GM12872 (cell line): Measurements from ENCODE around the gene MT1HL1.

Experiments used
- TF ChIP-seq, protein P1 (sequence below): IDR thresholded peaks from 3 replicates; pipeline ENCODE4 v1.5.1; 2011; ENCODE audit warnings: low read depth, mild to moderate bottlenecking, low read length, moderate library complexity; ENCODE audit not compliant: insufficient read depth

The MT1HL1 gene

GRCh38 chr1:236975461-236975860 is 28.8 kb downstream of the MT1HL1 start:
- TF ChIP-seq, protein P1, sequence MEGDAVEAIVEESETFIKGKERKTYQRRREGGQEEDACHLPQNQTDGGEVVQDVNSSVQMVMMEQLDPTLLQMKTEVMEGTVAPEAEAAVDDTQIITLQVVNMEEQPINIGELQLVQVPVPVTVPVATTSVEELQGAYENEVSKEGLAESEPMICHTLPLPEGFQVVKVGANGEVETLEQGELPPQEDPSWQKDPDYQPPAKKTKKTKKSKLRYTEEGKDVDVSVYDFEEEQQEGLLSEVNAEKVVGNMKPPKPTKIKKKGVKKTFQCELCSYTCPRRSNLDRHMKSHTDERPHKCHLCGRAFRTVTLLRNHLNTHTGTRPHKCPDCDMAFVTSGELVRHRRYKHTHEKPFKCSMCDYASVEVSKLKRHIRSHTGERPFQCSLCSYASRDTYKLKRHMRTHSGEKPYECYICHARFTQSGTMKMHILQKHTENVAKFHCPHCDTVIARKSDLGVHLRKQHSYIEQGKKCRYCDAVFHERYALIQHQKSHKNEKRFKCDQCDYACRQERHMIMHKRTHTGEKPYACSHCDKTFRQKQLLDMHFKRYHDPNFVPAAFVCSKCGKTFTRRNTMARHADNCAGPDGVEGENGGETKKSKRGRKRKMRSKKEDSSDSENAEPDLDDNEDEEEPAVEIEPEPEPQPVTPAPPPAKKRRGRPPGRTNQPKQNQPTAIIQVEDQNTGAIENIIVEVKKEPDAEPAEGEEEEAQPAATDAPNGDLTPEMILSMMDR = no peak

- TF ChIP-seq, protein P1 = no peak
Observed at GRCh38 chr1:236966636-236967035, 37.6 kb downstream of the MT1HL1 start.

DNA sequence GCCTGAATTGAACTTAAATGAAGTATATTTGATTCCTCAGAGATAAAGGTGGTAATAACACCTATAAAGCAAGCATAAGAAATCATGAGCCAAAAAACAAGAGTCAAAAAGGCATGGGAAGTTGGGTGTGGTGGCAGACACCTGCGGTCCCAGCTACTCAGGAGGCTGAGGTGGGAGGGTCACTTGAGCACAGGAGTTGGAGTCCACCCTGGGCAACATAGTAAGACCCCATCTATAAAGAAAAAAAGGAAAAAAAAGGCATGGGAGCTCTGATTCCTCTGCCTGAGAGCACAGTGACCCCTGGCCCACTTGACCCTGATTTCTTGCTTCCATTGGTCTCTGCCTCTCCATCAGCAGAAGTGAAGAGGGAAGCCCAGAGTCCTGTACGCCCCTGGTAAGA is 40.3 kb downstream of the MT1HL1 start:
- TF ChIP-seq, protein P1 = no peak

DNA sequence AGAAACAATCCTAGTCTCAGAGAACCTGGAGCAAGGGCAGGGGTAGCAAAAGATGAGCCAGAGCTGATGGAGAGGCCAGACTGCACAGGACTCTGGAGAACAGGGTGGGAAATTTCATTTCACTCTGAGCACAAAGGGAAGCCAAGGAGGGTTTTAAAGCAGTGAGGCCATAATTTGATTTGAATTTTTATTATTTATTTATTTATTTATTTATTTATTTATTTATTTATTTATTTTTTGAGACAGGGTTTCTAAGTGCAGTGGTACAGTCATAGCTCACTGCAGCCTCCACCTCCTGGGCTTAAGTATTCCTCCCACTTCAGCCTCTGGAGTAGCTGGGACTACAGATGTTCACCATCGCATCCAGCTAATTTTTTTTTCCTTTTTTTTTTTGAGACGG is 45.1 kb downstream of the MT1HL1 start:
- TF ChIP-seq, protein P1 = no peak

- TF ChIP-seq, protein P1 = no peak
Observed at GRCh38 chr1:236957235-236957634, 47.0 kb downstream of the MT1HL1 start.
